NCI-H748 (cell line): ENCODE measurements around the gene TSHZ2.
"Not testable (repeated sequence)": the region's sequence is repeated elsewhere in the genome, so short reads cannot be mapped to it uniquely, and the experiment has no call there.

Experiments used
- DNase-seq: peaks from one replicate; lab custom pipeline; 2025; ENCODE audit not compliant: unreplicated experiment; lab: John Stamatoyannopoulos, UW

Gene TSHZ2

GRCh38 chr20:53428588-53428987 is 456.4 kb downstream of the TSHZ2 start:
- DNase-seq: no peak

DNA sequence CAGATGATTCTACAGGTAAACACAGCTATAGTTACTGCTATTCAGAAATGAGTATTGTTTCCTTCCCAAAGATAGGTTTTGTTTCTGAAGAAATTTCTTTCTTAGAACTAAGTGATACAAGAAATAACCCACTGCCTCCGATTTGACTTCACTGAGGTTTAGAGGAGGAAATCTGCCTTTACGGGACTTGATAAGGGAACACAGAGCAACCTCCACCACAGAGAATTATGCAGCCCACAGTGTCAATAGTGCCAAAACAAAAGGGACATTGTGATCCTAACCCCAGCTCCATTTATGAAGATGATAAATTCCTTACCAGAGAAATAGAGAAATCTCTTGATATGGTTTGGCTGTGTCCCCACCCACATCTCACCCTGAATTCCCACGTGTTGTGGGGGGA is 456.8 kb downstream of the TSHZ2 start:
- DNase-seq: no peak

DNA sequence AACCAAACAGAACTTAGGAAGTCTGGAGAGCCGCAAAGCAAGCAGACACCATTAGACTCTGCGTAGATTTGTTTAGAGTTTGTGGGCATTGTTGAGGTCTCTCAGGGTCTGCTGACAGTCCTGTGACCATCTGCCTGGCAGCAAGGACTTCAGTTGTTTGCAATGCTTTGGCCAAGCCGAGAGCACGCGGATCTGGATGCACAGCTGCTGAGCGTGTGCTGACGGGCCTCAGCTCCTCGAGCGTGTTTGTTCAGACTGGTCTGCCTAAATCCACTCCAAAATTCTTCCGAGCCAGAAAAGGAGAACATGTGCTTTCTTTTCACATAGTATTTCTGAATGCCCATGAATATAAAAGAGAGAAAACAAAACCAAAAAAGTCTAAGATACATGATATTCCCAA is 462.5 kb downstream of the TSHZ2 start:
- DNase-seq: no peak

- DNase-seq: not testable (repeated sequence)
Observed at GRCh38 chr20:53436927-53437326, 464.8 kb downstream of the TSHZ2 start.

- DNase-seq: no peak
Observed at GRCh38 chr20:53438368-53438767, 466.2 kb downstream of the TSHZ2 start.

GRCh38 chr20:53439046-53439445 is 466.9 kb downstream of the TSHZ2 start:
- DNase-seq: no peak

DNA sequence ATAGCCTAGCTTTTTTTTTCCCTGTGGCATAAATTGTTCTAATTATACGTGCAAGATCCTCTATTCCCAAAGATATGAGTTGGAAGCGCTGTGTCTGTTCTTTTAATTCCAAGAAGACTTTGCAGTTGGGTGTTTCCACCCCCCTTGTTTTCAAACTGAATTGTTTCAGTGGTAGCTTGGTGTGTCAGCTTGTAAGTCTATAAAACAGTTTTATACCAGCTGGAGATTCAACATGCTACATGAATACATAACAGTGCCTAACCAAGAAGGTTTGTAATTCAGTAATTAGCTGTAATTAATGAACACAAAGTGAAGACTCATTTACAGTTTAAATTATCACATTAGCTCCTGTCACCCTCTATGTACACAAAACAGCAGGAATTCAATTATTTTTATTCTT is 467.5 kb downstream of the TSHZ2 start:
- DNase-seq: no peak

- DNase-seq: no peak
Observed at GRCh38 chr20:53444401-53445149, 472.4 kb downstream of the TSHZ2 start.

GRCh38 chr20:53445321-53445731 is 473.2 kb downstream of the TSHZ2 start:
- DNase-seq: no peak

GRCh38 chr20:53445932-53446331 is 473.8 kb downstream of the TSHZ2 start:
- DNase-seq: no peak

- no peak for DNase-seq
Observed at GRCh38 chr20:53447316-53447715, 475.2 kb downstream of the TSHZ2 start.

GRCh38 chr20:53448426-53448825 is 476.3 kb downstream of the TSHZ2 start:
- DNase-seq: no peak

DNA sequence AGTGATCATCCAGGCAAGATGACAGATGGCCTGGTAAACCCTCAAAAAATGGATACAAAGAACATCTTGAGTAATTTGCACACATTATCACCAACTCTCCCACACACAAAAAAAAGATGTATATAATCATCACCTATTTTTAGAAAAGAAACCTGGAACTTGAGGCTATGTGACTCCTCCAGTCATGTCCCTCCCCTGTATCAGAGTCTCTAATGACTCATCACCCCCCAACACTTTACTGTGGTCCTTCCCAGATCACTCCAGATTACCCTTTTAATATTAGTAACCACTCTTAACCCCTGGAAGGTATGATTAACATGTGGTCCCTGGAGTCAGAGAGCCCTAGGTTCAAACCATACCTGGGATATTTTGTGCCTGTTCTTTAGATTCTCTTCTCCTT is 476.7 kb downstream of the TSHZ2 start:
- DNase-seq: no peak

- no peak for DNase-seq
Observed at GRCh38 chr20:53453076-53453475, 480.9 kb downstream of the TSHZ2 start.

- no peak for DNase-seq
Observed at GRCh38 chr20:53454675-53455276, 482.6 kb downstream of the TSHZ2 start.

GRCh38 chr20:53463101-53463972 is 491.2 kb downstream of the TSHZ2 start:
- DNase-seq: no peak

DNA sequence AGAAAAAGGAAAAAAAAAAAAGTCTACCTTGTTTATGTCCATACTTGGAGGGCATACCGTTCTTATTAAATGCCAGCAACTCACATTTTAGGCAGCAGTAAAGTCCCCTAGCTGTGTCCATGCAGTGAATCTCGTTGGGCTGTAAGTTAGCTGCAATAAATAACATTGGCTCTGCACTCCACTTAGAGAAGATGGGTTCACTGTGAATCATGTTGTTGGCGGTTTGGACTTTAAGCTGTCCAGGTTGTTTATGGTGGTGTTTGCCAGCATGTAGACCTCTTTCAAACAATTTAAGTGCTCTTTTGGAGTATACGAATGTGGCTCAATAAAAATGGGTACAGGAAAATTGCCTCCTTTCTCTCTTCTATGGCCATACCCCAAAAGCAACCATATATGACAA is 494.1 kb downstream of the TSHZ2 start:
- no peak for DNase-seq

DNA sequence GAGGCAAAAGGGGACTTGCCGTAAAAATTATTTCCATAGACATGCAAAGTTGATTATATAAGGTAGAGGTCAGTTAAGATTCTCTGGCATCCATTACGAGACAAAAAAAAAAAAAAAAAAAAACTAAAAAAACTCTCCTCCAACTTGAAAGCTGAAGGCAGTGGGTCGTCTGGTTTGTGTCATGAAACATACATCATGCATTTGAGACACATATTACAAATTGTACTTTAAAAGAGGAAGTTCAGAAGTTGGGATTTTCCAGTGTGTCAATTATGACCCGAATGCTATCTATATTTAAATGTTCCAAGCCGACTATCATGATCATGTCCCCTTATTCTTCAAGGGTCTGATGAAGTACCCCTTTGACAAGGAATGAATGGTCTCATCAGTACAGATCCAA is 496.4 kb downstream of the TSHZ2 start:
- no peak for DNase-seq

DNA sequence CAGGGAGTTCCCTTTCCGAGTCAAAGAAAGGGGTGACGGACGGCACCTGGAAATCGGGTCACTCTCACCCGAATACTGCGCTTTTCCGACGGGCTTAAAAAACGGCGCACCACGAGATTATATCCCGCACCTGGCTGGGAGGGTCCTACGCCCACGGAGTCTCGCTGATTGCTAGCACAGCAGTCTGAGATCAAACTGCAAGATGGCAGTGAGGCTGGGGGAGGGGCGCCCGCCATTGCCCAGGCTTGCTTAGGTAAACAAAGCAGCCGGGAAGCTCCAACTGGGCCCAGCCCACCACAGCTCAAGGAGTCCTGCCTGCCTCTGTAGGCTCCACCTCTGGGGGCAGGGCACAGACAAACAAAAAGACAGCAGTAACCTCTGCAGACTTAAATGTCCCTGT is 500.7 kb downstream of the TSHZ2 start:
- DNase-seq: not testable (repeated sequence)

- no peak for DNase-seq
Observed at GRCh38 chr20:53480913-53481312, 508.8 kb downstream of the TSHZ2 start.

DNA sequence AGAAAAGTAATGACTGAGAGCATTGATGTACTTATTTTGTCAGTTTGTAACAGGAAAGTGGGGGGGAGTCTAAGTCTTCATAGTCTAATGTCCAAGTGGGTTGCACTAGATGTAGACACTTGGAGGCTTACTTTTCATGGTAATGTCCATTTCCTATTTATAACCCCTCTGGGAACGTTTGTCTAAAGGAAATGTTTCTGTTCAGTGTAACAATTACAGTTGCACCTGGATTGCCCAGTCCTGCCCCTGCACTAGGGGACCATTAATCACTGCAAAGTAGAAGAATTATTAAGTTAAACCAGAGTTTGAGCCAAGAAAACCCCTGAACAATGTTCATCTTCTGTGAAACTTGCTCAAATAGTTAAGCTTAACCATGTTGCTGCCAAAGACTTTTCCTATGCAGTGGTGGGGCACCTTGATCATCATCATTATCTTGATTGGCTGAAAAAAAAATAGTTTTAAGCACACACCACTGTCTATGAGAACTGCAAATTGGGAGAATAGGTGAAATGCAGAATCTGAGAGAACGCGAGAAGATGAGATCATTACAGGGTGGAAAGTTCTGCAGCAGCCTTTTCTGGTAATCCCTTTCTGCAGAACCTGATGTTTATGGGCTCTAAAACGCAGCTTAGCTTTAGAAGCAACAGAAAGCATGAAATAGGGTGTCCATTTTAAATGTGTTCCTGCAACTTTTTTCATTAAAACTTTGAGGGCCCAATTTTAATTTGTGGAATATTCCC is 515.5 kb downstream of the TSHZ2 start:
- no peak for DNase-seq
